PC-9 (cell line): ENCODE data around the gene CDH16. TPM values are rescaled to one million over a fixed set of nuclear protein-coding genes. Genes with fewer than 3 reads are reported as not detected.
A peak's percentile ranks its signal among the peaks of the same experiment; 100 is the strongest.
"Not testable (repeated sequence)": the region's sequence is repeated elsewhere in the genome, so short reads cannot be mapped to it uniquely, and the experiment has no call there.

ENCODE experiments used
- BruUV-seq: library from RNA; stranded (reverse); fragments of 400-500 nt; replicated peaks from 2 replicates; lab custom pipeline; 2021; lab: Mats Ljungman, UMichigan
- CTCF ChIA-PET: fragments of 300-600 bp; sonication (Branson Sonifier 250); formaldehyde crosslinking; loops from one replicate; lab custom pipeline; 2022; ENCODE audit warnings: antibody characterized with exemption; lab: Charles Lee
- POLR2A ChIA-PET: fragments of 300-600 bp; sonication (Branson Sonifier 250); formaldehyde crosslinking; loops from one replicate; lab custom pipeline; 2022; ENCODE audit warnings: antibody characterized with exemption; ENCODE audit not compliant: unreplicated experiment; lab: Charles Lee
- DNase-seq, 2 experiments: peaks; one replicate each; pipeline versions ENCODE4 v3.0.0 to v3.0.0-alpha.2; 2015 to 2022; ENCODE audit warnings: mixed read lengths in 1 of 2
- H2AFZ ChIP-seq: fragments of 200-600 bp; sonication (generic); 2 replicates; pipeline ENCODE4 v1.8.1; 2017; ENCODE audit warnings: antibody characterized with exemption
- H3F3A ChIP-seq: fragments of 200-600 bp; sonication (generic); 2 replicates; pipeline ENCODE4 v1.8.1; 2017; ENCODE audit warnings: antibody characterized with exemption, mild to moderate bottlenecking, low read depth; ENCODE audit not compliant: insufficient read depth
- H3K27ac ChIP-seq: fragments of 200-600 bp; sonication (generic); 2 replicates; pipeline ENCODE4 v1.6.1; 2016; ENCODE audit warnings: mixed run types
- H3K27me3 ChIP-seq: fragments of 200-600 bp; sonication (generic); 2 replicates; pipeline ENCODE4 v1.6.1; 2016; ENCODE audit warnings: low read depth, mixed run types; ENCODE audit not compliant: insufficient read depth
- H3K36me3 ChIP-seq: fragments of 200-600 bp; sonication (generic); 2 replicates; pipeline ENCODE4 v1.6.1; 2016; ENCODE audit warnings: low read depth, mixed run types
- H3K4me1 ChIP-seq: fragments of 200-600 bp; sonication (generic); replicated peaks from 2 replicates; pipeline ENCODE4 v1.6.1; 2016; ENCODE audit warnings: mixed run types; ENCODE audit not compliant: insufficient read depth
- H3K4me2 ChIP-seq: fragments of 200-600 bp; sonication (generic); 2 replicates; pipeline ENCODE4 v1.6.1; 2017; ENCODE audit warnings: mixed run types
- H3K4me3 ChIP-seq: fragments of 200-600 bp; sonication (generic); 2 replicates; pipeline ENCODE4 v1.6.1; 2016; ENCODE audit warnings: mixed run types
- H3K79me2 ChIP-seq: fragments of 200-600 bp; sonication (generic); 2 replicates; pipeline ENCODE4 v1.6.1; 2017; ENCODE audit warnings: low read depth, mixed run types
- H3K9me2 ChIP-seq: fragments of 200-600 bp; sonication (generic); 2 replicates; pipeline ENCODE4 v1.8.1; 2017; ENCODE audit warnings: mild to moderate bottlenecking; ENCODE audit not compliant: insufficient read depth
- H3K9me3 ChIP-seq: fragments of 200-600 bp; sonication (generic); 2 replicates; pipeline ENCODE4 v1.8.1; 2016; ENCODE audit warnings: low read depth; ENCODE audit not compliant: insufficient read depth
- H4K20me1 ChIP-seq: fragments of 200-600 bp; sonication (generic); 2 replicates; pipeline ENCODE4 v1.8.1; 2017; ENCODE audit not compliant: insufficient read depth
- EZH2 ChIP-seq: fragments of 200-600 bp; sonication (generic); IDR thresholded peaks from 2 replicates; pipeline ENCODE4 v1.8.0; 2017; ENCODE audit warnings: antibody characterized with exemption, low read depth
- intact Hi-C: fragments of 100-400 bp; cut with micrococcal nuclease; formaldehyde crosslinking; loops from one replicate; pipeline ENCODE4 v1.10.0; 2022; ENCODE audit not compliant: unreplicated experiment
- total RNA-seq: library from RNA; stranded (reverse); gene quantifications from 2 replicates; pipeline ENCODE4 v1.2.3, GENCODE V29; 2021
- TF ChIP-seq, protein P1 (sequence below): fragments of 200-600 bp; sonication (generic); conservative IDR thresholded peaks from 2 replicates; pipeline ENCODE4 v1.6.1; 2017; ENCODE audit warnings: mixed run types, antibody characterized with exemption, mild to moderate bottlenecking, moderate library complexity

Gene CDH16
- total RNA-seq, 1 experiment from 2014 or later = not detected

DNA sequence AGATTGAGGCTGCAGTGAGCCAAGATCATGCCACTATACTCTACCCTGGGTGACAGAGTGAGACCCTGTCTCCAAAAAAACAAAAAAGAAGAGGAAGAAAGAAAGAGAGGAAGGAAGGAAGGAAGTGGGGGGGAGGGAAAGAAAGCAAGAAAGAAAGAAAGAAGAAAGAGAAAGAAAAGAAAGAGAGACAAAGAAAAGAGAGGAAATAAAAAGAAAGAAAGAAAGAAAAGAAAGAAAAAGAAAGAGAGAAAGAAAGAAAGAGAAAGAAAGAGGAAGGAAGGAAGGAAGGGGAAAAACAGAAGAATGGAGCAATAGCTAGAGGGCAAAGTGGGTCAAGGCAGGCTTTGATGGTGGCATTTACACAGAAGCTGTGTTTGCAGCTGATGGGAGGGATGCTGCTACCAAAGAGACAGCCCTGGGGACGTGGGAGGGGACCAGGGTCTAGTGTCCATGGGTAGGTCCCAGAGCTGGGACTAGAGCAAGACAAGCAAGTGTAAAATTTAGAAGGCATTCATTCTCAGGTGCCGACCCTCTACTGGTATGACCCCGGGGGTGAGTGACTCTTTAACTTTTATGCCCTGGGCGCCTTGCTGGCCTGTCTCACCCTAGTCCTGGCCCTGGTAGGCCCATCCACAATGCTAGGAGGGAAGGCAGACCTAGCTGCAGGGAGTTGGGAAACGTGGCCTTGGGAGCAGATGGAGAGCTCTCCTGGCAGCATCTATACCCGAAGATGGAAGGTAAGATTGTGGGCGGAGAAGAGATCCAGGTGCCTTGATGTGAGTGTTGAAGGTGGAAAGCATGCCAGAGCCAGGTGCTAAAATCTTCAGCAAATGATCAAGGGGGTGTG lies 40.4 kb upstream of the CDH16 start:
- H3K27ac ChIP-seq = no peak overlapping the region
- H2AFZ ChIP-seq = no peak overlapping the region
- no peaks in the 10 kb centered on the region for H3K79me2 ChIP-seq
- H3F3A ChIP-seq = no peaks in the 10 kb centered on the region
- no peaks in the 10 kb centered on the region for H3K27me3 ChIP-seq
- no peak for DNase-seq
- no peak overlapping the region for H3K4me2 ChIP-seq
- no peaks in the 10 kb centered on the region for H3K9me3 ChIP-seq
- ChIA-PET CTCF (interaction anchor here (0.6 kb wide), 3 partner anchors 171 to 1261 kb away, joined by 3 to 6 read pairs (median 5); no protein-coding TSS in a partner anchor), POLR2A (no interaction called here)
- H3K4me3 ChIP-seq = no peak overlapping the region
- no peaks in the 10 kb centered on the region for H3K9me2 ChIP-seq
- no peak for TF ChIP-seq EZH2
- TF ChIP-seq, protein P1, sequence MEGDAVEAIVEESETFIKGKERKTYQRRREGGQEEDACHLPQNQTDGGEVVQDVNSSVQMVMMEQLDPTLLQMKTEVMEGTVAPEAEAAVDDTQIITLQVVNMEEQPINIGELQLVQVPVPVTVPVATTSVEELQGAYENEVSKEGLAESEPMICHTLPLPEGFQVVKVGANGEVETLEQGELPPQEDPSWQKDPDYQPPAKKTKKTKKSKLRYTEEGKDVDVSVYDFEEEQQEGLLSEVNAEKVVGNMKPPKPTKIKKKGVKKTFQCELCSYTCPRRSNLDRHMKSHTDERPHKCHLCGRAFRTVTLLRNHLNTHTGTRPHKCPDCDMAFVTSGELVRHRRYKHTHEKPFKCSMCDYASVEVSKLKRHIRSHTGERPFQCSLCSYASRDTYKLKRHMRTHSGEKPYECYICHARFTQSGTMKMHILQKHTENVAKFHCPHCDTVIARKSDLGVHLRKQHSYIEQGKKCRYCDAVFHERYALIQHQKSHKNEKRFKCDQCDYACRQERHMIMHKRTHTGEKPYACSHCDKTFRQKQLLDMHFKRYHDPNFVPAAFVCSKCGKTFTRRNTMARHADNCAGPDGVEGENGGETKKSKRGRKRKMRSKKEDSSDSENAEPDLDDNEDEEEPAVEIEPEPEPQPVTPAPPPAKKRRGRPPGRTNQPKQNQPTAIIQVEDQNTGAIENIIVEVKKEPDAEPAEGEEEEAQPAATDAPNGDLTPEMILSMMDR = no peak
- intact Hi-C loops = no loop called here
- no peaks in the 10 kb centered on the region for H4K20me1 ChIP-seq
- H3K36me3 ChIP-seq = no peaks in the 10 kb centered on the region
- H3K4me1 ChIP-seq = no peaks in the 10 kb centered on the region
- BruUV-seq = no TSS peak

DNA sequence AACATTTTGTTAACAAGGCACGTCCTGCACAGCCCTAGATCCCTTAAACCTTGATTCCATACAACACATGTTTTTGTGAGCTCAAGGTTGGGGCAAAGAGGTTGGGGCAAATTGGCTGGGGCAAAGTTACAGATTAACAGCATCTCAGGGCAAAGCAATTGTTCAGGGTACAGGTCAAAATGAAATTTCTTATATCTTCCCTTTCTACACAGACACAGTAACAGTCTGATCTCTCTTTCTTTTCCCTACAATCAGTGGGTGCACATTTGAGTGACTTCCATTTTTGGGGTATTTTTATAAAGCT lies 37.4 kb upstream of the CDH16 start:
- H3K27ac ChIP-seq, BruUV-seq, H3K27me3 ChIP-seq, H3K9me3 ChIP-seq, H2AFZ ChIP-seq, H3K9me2 ChIP-seq, DNase-seq, H3K4me2 ChIP-seq, H4K20me1 ChIP-seq, H3K4me1 ChIP-seq, H3K4me3 ChIP-seq, H3K79me2 ChIP-seq, intact Hi-C loops, POLR2A ChIA-PET, H3K36me3 ChIP-seq, H3F3A ChIP-seq, CTCF ChIA-PET: not testable (repeated sequence)

DNA sequence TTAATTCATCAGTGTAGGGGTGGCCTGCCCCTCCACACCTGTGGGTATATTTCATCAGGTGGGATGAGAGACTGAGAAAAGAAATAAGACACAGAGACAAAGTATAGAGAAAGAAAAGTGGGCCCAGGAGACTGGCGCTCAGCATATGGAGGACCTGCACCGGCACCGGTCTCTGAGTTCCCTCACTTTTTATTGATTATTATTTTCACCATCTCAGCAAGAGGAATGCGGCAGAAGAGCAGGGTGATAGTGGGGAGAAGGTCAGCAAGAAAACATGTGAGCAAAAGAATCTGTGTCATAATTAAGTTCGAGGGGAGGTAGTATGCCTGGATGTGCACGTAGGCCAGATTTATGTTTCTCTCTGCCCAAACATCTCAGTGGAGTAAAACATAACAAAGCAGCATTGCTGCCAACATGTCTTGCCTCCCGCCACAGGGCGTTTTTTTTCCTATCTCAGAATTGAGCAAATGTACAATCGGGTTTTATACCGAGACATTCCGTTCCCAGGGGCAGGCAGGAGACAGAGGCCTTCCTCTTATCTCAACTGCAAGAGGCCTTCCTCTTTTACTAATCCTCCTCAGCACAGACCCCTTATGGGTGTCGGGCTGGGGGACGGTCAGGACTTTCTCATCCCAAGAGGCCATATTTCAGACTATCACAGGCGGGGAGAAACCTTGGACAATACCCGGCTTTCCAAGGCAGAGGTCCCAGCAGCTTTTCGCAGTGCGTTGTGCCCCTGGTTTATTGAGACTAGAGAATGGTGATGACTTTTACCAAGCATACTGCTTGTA lies 36.9 kb upstream of the CDH16 start:
- H3F3A ChIP-seq, CTCF ChIA-PET, H2AFZ ChIP-seq, DNase-seq, H4K20me1 ChIP-seq, H3K36me3 ChIP-seq, H3K27me3 ChIP-seq, H3K9me2 ChIP-seq, H3K79me2 ChIP-seq, H3K4me2 ChIP-seq, POLR2A ChIA-PET, H3K27ac ChIP-seq, H3K9me3 ChIP-seq, H3K4me3 ChIP-seq, H3K4me1 ChIP-seq, BruUV-seq: not testable (repeated sequence)
- intact Hi-C loops = loop anchor here (2.0 kb wide), 1 partner anchor 509 kb away; no protein-coding TSS in a partner anchor

DNA sequence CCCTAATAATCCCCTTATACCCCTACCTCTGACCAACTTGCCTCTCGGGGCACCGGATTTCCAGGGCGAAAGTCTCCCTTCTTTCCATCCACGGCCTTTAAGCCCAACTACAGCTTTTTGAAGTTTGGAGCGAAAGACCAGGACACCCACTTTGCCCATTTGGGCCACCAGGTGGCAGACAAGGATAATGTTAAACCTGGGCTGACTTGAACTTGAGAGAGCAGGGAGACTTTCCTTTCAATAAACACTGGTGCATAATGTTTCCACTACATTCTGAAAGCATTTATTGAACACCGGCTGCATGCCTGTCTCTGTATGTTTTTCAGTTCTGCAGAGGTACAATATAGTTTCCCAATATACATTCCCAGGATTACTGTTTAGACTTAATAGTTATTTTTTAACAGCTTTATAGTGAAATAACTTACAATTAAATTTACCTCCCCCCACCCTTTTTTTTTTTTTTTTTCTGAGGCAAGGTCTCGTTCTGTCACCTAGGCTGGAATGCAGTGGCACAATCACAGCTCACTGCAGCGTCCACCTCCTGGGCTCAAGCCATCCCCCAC lies 35.5 kb upstream of the CDH16 start:
- Histone ChIP-seq H3K4me2 (no peak overlapping the region), H3K27ac (no peak overlapping the region), H3K9me2 (no peaks in the 10 kb centered on the region), H3K9me3 (no peaks in the 10 kb centered on the region), H3K27me3 (no peaks in the 10 kb centered on the region), H2AFZ (no peak overlapping the region), H3F3A (no peaks in the 10 kb centered on the region), H3K4me1 (no peaks in the 10 kb centered on the region), H3K4me3 (no peak overlapping the region), H3K79me2 (no peaks in the 10 kb centered on the region), H4K20me1 (no peaks in the 10 kb centered on the region), H3K36me3 (no peaks in the 10 kb centered on the region)
- DNase-seq = peak; percentile 55 to 81
- TF ChIP-seq, protein P1 = peak; percentile 88
- TF ChIP-seq EZH2 = no peak
- BruUV-seq = no TSS peak
- POLR2A ChIA-PET = interaction anchor here (0.5 kb wide), 1 partner anchor 150 kb away, joined by 4 read pairs; no protein-coding TSS in a partner anchor
- CTCF ChIA-PET = interaction anchor here (0.7 to 1.3 kb wide), 5 partner anchors 35 to 244 kb away, joined by 3 to 9 read pairs (median 6); no protein-coding TSS in a partner anchor
- intact Hi-C loops = loop anchor here (1.0 to 2.0 kb wide), 3 partner anchors 59 to 511 kb away; no protein-coding TSS in a partner anchor
